HEK293T (cell line): ENCODE measurements around the gene NACC2.

Source experiments
- CTCF ChIA-PET: fragments of 350-600 bp; formaldehyde crosslinking; extraction: SDS; loops from one replicate; lab custom pipeline; 2021; ENCODE audit warnings: antibody characterized with exemption, inconsistent platforms; lab: Yijun Ruan, JAX
- POLR2A ChIA-PET: fragments of 350-600 bp; formaldehyde crosslinking; extraction: SDS; loops from one replicate; lab custom pipeline; 2020; ENCODE audit warnings: antibody characterized with exemption, inconsistent platforms; lab: Yijun Ruan, JAX
- DNase-seq: peaks from one replicate; pipeline ENCODE4 v3.0.0; 2012; ENCODE audit warnings: mixed read lengths; ENCODE audit errors: extremely low spot score
- ARNT ChIP-seq: fragments of 450-650 bp; IDR thresholded peaks from 2 replicates; pipeline ENCODE4 v1.6.1; 2017; ENCODE audit warnings: mild to moderate bottlenecking
- BHLHE40 ChIP-seq: fragments of 450-650 bp; IDR thresholded peaks from 2 replicates; pipeline ENCODE4 v1.6.1; 2016; ENCODE audit warnings: mild to moderate bottlenecking, moderate library complexity, borderline replicate concordance
- CTBP1 ChIP-seq: fragments of 450-650 bp; IDR thresholded peaks from 2 replicates; pipeline ENCODE4 v1.6.1; 2016; ENCODE audit warnings: borderline replicate concordance
- ELF4 ChIP-seq: fragments of 450-650 bp; IDR thresholded peaks from 2 replicates; pipeline ENCODE4 v1.6.1; 2017; ENCODE audit warnings: antibody characterized with exemption
- FOXA1 ChIP-seq: fragments of 450-650 bp; IDR thresholded peaks from 2 replicates; pipeline ENCODE4 v1.6.1; 2016; ENCODE audit warnings: mild to moderate bottlenecking
- FOXK2 ChIP-seq: fragments of 450-650 bp; IDR thresholded peaks from 2 replicates; pipeline ENCODE4 v1.6.1; 2016; ENCODE audit warnings: mild to moderate bottlenecking
- FOXM1 ChIP-seq: fragments of 450-650 bp; IDR thresholded peaks from 2 replicates; pipeline ENCODE4 v1.6.1; 2017; ENCODE audit warnings: mild to moderate bottlenecking, borderline replicate concordance
- HDGF ChIP-seq: fragments of 450-650 bp; IDR thresholded peaks from 2 replicates; pipeline ENCODE4 v1.6.1; 2017; ENCODE audit warnings: antibody characterized with exemption, borderline replicate concordance
- L3MBTL2 ChIP-seq: fragments of 450-650 bp; conservative IDR thresholded peaks from 2 replicates; pipeline ENCODE4 v1.6.1; 2016; ENCODE audit warnings: mild to moderate bottlenecking
- LEF1 ChIP-seq: fragments of 450-650 bp; IDR thresholded peaks from 2 replicates; pipeline ENCODE4 v1.6.1; 2017; ENCODE audit warnings: mild to moderate bottlenecking, borderline replicate concordance
- NFRKB ChIP-seq: fragments of 450-650 bp; IDR thresholded peaks from 2 replicates; pipeline ENCODE4 v1.6.1; 2016; ENCODE audit warnings: mild to moderate bottlenecking, moderate library complexity
- PKNOX1 ChIP-seq: fragments of 450-650 bp; IDR thresholded peaks from 2 replicates; pipeline ENCODE4 v1.6.1; 2016
- SP1 ChIP-seq: fragments of 450-650 bp; IDR thresholded peaks from 2 replicates; pipeline ENCODE4 v1.6.1; 2017
- SUZ12 ChIP-seq: fragments of 450-650 bp; IDR thresholded peaks from 2 replicates; pipeline ENCODE4 v1.6.1; 2016; ENCODE audit warnings: mild to moderate bottlenecking
- TARDBP ChIP-seq: fragments of 450-650 bp; IDR thresholded peaks from 2 replicates; pipeline ENCODE4 v1.6.1; 2016
- ZNF384 ChIP-seq: fragments of 450-650 bp; IDR thresholded peaks from 2 replicates; pipeline ENCODE4 v1.6.1; 2016

NACC2 gene

GRCh38 chr9:136059851-136060670 lies 35.0 kb downstream of the NACC2 start:
- ChIA-PET POLR2A (no interaction called here), CTCF (interaction anchor here (1.1 kb wide), 1 partner anchor 11 kb away, joined by 3 read pairs; no protein-coding TSS in a partner anchor)

GRCh38 chr9:136059321-136059791 lies 35.7 kb downstream of the NACC2 start:
- ChIA-PET CTCF (interaction anchor here (1.1 kb wide), 1 partner anchor 12 kb away, joined by 3 read pairs; no protein-coding TSS in a partner anchor), POLR2A (no interaction called here)
- TF ChIP-seq FOXK2, result no peak
- TF ChIP-seq PKNOX1, result no peak
- no peak for TF ChIP-seq SUZ12
- no peak for TF ChIP-seq HDGF
- no peak for TF ChIP-seq ZNF384
- no peak for TF ChIP-seq SP1
- TF ChIP-seq LEF1, result no peak
- TF ChIP-seq CTBP1, result no peak
- no peak for TF ChIP-seq NFRKB
- no peak for TF ChIP-seq TARDBP
- TF ChIP-seq BHLHE40, result no peak
- no peak for TF ChIP-seq ARNT
- no peak for TF ChIP-seq FOXA1
- no peak for TF ChIP-seq FOXM1
- no peak for DNase-seq

More at GRCh38 chr9:136059851-136060670, 35.0 kb downstream of the NACC2 start:
- DNase-seq, result no peak
- TF ChIP-seq ARNT, result no peak
- no peak for TF ChIP-seq FOXA1
- no peak for TF ChIP-seq LEF1
- TF ChIP-seq TARDBP, result no peak
- TF ChIP-seq PKNOX1, result no peak
- TF ChIP-seq ELF4, result no peak
- no peak for TF ChIP-seq BHLHE40
- TF ChIP-seq HDGF, result no peak
- no peak for TF ChIP-seq FOXK2
- TF ChIP-seq NFRKB, result no peak
- no peak for TF ChIP-seq FOXM1
- no peak for TF ChIP-seq SP1
- TF ChIP-seq L3MBTL2, result no peak
- TF ChIP-seq ZNF384, result no peak
- TF ChIP-seq SUZ12, result no peak
- no peak for TF ChIP-seq CTBP1

- no peak for TF ChIP-seq SP1
- no peak for TF ChIP-seq TARDBP
- TF ChIP-seq CTBP1, result no peak
- no peak for TF ChIP-seq ELF4
- TF ChIP-seq LEF1, result no peak
- no peak for TF ChIP-seq FOXM1
- TF ChIP-seq ZNF384, result no peak
- TF ChIP-seq SUZ12, result no peak
- no peak for TF ChIP-seq NFRKB
- TF ChIP-seq FOXK2, result no peak
- TF ChIP-seq ARNT, result no peak
- TF ChIP-seq PKNOX1, result no peak
- TF ChIP-seq HDGF, result no peak
- no peak for TF ChIP-seq L3MBTL2
- TF ChIP-seq FOXA1, result no peak
- no peak for TF ChIP-seq BHLHE40
- POLR2A ChIA-PET, result no interaction called here
- no peak for DNase-seq
- CTCF ChIA-PET, result interaction anchor here (1.1 kb wide), 1 partner anchor 13 kb away, joined by 3 read pairs; no protein-coding TSS in a partner anchor
Measured at GRCh38 chr9:136058801-136059302, 36.2 kb downstream of the NACC2 start.

GRCh38 chr9:136058084-136058483 lies 37.0 kb downstream of the NACC2 start:
- POLR2A ChIA-PET, result no interaction called here
- no peak for DNase-seq
- CTCF ChIA-PET, result no interaction called here

More at GRCh38 chr9:136058084-136058483, 37.0 kb downstream of the NACC2 start:
- TF ChIP-seq FOXK2 (no peak), PKNOX1 (no peak), HDGF (no peak), TARDBP (no peak), L3MBTL2 (no peak), BHLHE40 (no peak), NFRKB (no peak), SUZ12 (no peak), FOXA1 (no peak), SP1 (no peak), FOXM1 (no peak), ELF4 (no peak), CTBP1 (no peak), ZNF384 (no peak), LEF1 (no peak), ARNT (no peak)
